CD4-positive, alpha-beta T cell treated with Interleukin-4 for 4 hours (primary cell): ENCODE measurements around the gene TMEM121B.
"Not testable (repeated sequence)": the region's sequence is repeated elsewhere in the genome, so short reads cannot be mapped to it uniquely, and the experiment has no call there.

Experiments used
- DNase-seq: peaks from one replicate; pipeline ENCODE4 v3.0.0-alpha.2; 2020

The TMEM121B gene

GRCh38 chr22:17121233-17122195, at the start of gene TMEM121B:
Gene TMEM121B (minus strand): TSS chr22:17121360. CDS start chr22:17121127, 233 bp downstream.
- DNase-seq = no peak

GRCh38 chr22:17167486-17167885, 46.3 kb upstream of the TMEM121B start:
- no peak for DNase-seq

GRCh38 chr22:17164392-17165024, 43.3 kb upstream of the TMEM121B start:
- DNase-seq = no peak

GRCh38 chr22:17162731-17163130, 41.6 kb upstream of the TMEM121B start:
- DNase-seq = no peak

- no peak for DNase-seq
These were observed 40.8 kb upstream of the TMEM121B start for GRCh38 chr22:17161991-17162390.

GRCh38 chr22:17159504-17159951, 38.4 kb upstream of the TMEM121B start:
- DNase-seq = peak; percentile 15

- DNase-seq = peak; percentile 87
These were observed 37.7 kb upstream of the TMEM121B start, which contains the start of gene HDHD5 for GRCh38 chr22:17158568-17159503. Gene HDHD5 (minus strand): TSS chr22:17159277. CDS start chr22:17159251, 26 bp downstream.

- no peak for DNase-seq
These were observed 37.0 kb upstream of the TMEM121B start for GRCh38 chr22:17158176-17158567.

GRCh38 chr22:17157714-17158113, 36.6 kb upstream of the TMEM121B start:
- no peak for DNase-seq

GRCh38 chr22:17155941-17156340, 34.8 kb upstream of the TMEM121B start:
- no peak for DNase-seq

- no peak for DNase-seq
These were observed 31.8 kb upstream of the TMEM121B start for GRCh38 chr22:17152971-17153370.

GRCh38 chr22:17152340-17152739, 31.2 kb upstream of the TMEM121B start:
- no peak for DNase-seq

- no peak for DNase-seq
These were observed 28.1 kb upstream of the TMEM121B start for GRCh38 chr22:17149076-17149815.

GRCh38 chr22:17147458-17147857, 26.3 kb upstream of the TMEM121B start:
- not testable (repeated sequence) for DNase-seq

GRCh38 chr22:17145021-17145680, 24.0 kb upstream of the TMEM121B start:
- no peak for DNase-seq

- no peak for DNase-seq
These were observed 22.7 kb upstream of the TMEM121B start for GRCh38 chr22:17143826-17144225.

- no peak for DNase-seq
These were observed 21.9 kb upstream of the TMEM121B start for GRCh38 chr22:17143101-17143500.

- DNase-seq = no peak
These were observed 19.9 kb upstream of the TMEM121B start for GRCh38 chr22:17140826-17141766.

- no peak for DNase-seq
These were observed 18.9 kb upstream of the TMEM121B start for GRCh38 chr22:17140022-17140421.

GRCh38 chr22:17138513-17138912, 17.4 kb upstream of the TMEM121B start:
- DNase-seq = no peak
